Measurements from ENCODE around the gene PROX1. TPM values are rescaled to one million over a fixed set of nuclear protein-coding genes. Genes with fewer than 3 reads are reported as not detected.

The PROX1 gene
- under 1 TPM; 0.33 to 0.34 TPM for total RNA-seq

GRCh38 chr1:213987927-213988506, at the start of gene PROX1:
Gene PROX1 (plus strand): TSS chr1:213987973. CDS start chr1:213996536, 8,563 bp downstream.

All from melanocyte of skin (primary cell).